DMS153 (cell line): ENCODE data around the gene CMTM5.
"Not testable (repeated sequence)": the region's sequence is repeated elsewhere in the genome, so short reads cannot be mapped to it uniquely, and the experiment has no call there.

Source experiments
- DNase-seq: peaks from one replicate; lab custom pipeline; 2025; lab: John Stamatoyannopoulos, UW

CMTM5 gene

DNA sequence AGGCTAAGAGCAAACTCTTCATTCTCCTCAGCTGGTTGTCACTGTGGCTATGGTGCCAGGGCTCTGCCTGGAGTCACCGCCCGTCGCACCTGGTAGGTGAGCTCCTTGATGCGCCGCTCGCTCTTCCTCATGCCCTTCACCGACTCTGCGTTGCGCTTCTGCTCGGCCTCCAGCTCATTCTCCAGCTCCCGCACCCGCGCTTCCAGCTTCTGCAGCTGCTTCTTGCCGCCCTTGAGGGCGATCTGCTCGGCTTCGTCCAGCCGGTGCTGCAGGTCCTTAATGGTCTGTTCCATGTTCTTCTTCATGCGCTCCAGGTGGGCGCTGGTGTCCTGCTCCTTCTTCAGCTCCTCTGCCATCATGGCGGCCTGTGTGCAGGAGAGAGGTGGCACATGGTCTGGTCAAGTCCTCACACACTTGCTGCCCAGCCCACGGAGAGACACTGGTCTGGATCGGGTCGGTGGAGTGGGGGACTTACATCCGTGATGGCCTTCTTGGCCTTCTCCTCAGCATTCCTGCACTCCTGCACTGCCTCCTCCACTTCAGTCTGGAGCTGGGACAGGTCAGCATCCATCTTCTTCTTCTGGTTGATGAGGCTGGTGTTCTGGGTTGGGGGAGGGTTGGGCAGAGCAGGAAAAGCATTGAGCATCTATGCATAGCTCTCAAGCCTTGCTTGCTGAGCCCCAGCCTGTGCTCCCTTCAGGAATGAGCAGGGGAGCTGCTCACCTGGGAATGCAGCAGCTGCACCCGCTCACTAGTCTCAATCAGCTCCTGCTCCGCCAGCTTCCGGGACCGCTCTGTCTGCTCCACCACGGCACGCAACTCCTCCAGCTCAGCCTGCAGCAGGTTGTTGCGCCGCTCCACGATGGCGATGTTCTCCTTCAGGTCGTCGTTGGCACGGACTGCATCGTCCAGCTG, 38.3 kb downstream of the CMTM5 start:
- DNase-seq, result no peak

DNA sequence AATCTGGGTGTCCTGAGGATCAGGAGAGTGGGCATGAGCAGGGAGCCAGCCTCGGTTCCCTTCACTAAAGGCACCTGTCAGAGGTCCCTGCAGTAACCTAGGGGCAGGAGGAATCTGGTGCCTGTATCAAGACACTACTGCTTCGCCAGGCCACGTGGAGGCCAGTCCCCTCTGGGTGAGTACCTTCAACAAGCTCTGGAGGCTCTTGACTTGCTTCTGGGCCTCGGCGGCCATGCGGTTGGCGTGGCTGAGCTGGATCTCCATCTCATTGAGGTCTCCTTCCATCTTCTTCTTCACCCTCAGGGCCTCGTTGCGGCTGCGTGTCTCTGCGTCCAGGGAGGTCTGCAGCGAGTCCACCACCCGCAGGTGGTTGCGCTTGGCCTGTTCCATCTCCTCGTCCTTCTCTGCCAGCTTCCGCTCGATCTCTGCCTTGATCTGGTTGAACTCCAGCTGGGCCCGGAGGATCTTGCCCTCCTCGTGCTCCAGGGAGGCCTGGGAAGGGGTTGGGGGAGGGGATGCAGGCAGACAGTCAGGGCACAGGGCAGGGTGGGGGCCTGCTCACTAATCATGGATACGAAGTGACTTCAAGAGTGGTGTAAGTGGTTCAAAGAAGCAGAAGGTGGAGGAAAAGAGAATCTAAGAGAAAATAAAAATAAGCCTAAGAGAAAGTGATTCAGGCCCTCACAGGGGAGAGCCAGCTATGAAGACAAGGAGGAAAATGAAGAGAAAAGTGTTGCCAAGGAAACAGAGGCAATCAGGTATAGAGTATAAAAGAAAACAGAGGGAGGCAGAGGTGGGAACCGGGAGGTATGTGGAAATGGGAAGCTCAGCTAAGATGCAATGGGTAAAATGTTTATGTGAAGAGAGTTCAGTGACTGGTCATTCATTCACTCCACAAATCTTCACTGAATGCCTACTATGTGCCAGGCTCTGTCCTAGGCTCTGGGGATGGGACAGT, 39.3 kb downstream of the CMTM5 start:
- DNase-seq, result no peak

DNA sequence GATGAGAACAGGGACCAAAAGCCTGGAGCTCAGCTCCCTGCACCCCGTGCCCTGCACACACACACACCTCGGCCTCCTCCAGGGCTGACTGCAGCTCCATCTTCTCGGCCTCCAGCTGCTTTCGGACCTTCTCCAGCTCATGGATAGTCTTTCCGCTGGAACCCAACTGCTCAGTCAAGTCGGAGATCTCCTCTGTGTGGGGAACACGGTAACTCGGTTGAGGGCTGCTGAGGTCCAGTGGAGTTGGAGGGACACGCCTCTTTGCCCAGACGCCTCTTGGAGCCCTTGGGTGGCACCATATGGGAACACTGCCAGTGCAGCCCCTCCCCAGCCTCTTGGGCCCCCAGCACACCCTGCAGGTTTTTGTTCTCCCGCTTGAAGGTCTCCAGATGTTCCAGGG, 40.0 kb downstream of the CMTM5 start:
- DNase-seq, result no peak

DNA sequence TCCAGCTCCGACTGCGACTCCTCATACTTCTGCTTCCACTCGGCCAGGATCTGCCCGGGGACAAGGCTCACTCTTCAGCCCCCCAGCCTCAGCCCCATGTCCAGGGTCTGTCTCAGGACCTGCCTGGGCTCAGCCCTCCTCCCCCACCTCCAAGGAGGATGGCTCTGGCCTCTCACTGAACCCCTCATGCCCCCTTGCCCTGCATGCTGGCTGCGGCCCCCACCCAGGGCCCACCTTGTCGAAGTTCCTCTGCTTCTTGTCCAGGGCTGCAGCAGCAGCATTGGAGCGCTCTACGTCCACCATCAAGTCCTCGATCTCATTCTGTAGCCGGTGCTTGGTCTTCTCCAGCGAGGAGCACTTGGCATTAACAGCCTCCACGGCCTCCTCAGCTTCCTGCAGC, 40.4 kb downstream of the CMTM5 start:
- not testable (repeated sequence) for DNase-seq

DNA sequence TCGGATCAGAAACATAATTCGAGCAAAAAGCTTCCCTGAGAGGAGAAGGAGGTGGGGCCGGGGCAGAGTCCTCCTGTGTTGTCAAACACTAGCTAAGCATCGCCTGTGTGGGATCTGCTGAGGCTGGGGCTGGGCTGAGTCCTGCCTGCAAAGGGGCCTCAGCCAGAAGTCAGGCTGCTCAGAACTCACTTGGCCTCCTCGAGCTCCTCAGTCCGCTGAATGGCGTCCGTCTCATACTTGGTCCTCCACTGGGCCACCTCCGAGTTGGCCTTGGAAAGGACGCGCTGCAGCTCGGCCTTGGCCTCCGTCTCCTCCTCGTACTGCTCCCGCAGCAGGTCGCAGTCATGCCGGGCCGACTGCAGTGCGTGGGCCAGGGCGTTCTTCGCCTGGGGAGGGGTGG, 41.2 kb downstream of the CMTM5 start:
- DNase-seq, result no peak

DNA sequence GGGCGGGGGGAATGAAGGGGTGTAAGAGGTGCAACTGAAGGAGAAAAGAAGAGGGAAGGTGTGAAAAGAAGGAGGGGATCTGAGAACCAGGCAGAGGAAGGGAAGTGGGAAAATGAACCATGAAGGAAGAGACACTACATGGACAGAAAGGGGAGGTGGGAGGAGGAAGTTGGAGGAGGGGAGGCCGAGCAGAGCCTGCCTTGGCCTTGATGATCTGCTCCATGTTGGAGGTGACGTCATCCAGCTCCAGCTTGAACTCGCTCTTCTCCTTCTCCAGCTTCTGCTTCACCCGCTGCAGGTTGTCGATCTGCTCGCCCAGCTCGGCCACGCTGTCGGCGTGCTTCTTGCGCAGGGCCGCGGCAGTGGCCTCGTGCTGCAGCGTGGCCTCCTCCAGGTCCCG, 42.8 kb downstream of the CMTM5 start:
- not testable (repeated sequence) for DNase-seq

DNA sequence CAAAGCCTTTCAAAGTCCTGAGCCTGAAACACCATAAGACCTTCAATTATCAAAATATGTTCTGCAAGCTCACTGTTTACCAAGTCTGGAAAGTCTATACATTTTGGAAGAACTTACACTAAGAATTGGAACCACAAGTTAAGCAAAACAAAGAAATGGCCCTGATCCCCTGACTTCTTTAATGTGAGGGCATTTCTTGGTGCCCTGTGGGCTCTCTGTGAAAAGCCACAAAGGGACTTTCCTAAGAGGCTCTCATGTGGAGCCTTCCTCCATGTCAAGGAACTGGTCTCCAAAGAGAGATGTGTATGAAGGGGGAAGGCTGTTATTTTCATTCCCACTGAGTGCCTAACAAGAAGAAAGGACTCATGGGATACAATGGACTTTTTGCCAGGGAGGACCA, 44.7 kb downstream of the CMTM5 start:
- no peak for DNase-seq

DNA sequence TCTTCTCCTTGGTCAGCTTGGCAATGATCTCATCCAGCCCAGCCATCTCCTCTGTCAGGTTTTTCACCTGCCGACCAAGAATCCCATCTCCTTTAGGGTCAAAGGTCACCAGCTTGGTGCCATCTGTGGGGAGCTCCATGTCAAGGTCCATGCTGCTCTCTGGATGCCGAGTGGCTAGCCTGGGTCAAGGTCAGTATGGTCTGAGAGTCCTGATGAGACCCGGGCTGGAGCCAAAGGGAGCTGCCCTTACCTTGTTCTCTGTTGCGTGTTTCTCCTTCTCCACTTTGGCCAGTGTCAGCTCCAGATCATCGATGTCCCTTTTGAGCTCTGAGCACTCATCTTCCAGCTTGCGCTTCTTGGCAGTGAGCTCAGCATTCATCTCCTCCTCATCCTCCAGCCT, 46.8 kb downstream of the CMTM5 start:
- DNase-seq, result no peak

DNA sequence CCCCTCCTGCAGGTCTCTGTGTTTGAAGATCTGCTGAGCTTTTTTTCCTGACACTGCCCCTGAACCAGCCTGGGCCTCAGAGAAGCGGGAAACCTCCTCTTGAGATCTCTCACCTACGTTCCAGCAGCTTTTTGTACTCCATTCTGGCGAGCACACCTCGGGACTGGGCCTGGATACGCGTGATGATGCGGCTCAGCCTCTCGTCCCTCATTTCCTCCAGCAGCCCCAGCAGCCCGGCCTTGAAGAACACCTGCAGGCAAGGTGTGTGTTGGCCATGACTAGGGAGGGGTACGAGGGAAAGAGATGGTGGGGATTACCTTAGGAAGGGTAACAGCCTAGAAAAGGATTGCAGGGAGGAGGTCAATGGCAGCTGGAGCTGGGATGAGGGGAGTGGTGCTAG, 48.3 kb downstream of the CMTM5 start:
- no peak for DNase-seq

DNA sequence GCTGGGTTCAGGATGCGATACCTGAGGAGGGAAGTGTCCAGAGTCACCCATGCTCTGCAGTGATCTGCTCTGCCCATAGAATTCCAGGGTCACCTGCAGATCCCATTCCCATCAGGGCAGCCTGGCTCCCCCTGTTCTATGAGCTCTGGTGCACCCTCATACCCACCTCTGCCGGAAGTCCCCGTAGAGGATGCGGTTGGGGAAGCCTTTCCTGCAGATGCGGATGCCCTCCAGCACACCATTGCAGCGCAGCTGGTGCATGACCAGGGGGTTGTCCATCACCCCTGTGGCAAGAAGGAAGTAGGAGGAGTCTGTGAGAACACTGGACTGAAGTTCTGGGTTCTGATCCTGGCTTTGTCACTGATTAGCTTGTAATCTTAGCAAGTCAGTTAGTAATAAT, 49.0 kb downstream of the CMTM5 start:
- not testable (repeated sequence) for DNase-seq

DNA sequence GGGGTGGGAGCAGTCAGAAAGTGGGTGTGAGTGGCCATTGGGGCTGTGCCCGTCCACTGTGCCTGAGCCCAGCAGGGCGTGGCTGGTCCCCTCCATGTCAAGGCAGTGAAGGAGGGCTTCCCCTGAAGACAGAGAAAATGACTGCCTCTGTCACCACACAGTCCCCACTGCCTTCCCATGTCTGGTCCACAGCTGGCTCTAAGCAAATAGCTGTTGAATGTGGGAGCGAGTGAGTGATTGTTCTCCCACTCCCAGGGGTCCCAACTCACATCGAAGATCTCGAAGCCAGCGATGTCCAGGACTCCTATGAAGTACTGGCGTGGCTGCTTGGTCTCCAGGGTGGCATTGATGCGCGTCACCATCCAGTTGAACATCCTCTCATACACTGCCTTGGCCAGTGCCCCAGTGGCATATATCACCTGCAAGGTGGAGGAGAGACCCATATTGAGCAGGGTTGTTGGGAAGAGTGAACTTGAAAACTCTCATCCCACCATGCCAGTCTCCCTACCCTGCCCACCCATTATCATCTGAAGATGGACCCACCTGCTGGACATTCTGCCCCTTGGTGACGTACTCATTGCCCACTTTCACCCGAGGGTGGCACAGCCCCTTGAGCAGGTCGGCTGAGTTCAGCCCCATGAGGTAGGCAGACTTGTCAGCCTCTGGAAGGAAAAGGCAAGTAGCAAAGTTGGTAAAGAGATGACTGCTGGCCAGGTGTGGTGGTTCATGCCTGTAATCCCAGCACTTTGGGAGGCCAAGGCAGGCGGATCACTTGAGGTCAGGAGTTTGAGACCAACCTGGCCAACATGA, 52.0 kb downstream of the CMTM5 start:
- no peak for DNase-seq
